GM21576 (cell line): ENCODE results near the gene LUM.

ENCODE experiments used
- ATAC-seq: cut with Tn5 transposase; IDR thresholded peaks from one replicate; pipeline ENCODE4 v1.9.1; 2021; ENCODE audit warnings: mild to moderate bottlenecking, moderate library complexity; ENCODE audit not compliant: unreplicated experiment

The LUM gene

GRCh38 chr12:91111366-91112325 lies at the start of gene LUM:
Gene LUM, minus strand, starts transcription at chr12:91111494. Its CDS starts 2,515 bp downstream, at chr12:91108979.
- ATAC-seq: no peak

GRCh38 chr12:91161009-91161408 lies 49.7 kb upstream of the LUM start:
- no peak for ATAC-seq

GRCh38 chr12:91155990-91156389 lies 44.7 kb upstream of the LUM start:
- no peak for ATAC-seq

GRCh38 chr12:91154131-91154530 lies 42.8 kb upstream of the LUM start:
- no peak for ATAC-seq

- no peak for ATAC-seq
Observed at GRCh38 chr12:91144053-91144452, 32.8 kb upstream of the LUM start.

- ATAC-seq: no peak
Observed at GRCh38 chr12:91143206-91143605, 31.9 kb upstream of the LUM start.

GRCh38 chr12:91142221-91142631 lies 30.9 kb upstream of the LUM start:
- no peak for ATAC-seq

GRCh38 chr12:91140026-91140931 lies 29.0 kb upstream of the LUM start:
- no peak for ATAC-seq

- ATAC-seq: no peak
Observed at GRCh38 chr12:91139286-91139685, 28.0 kb upstream of the LUM start.

GRCh38 chr12:91138337-91138920 lies 27.1 kb upstream of the LUM start:
- no peak for ATAC-seq

GRCh38 chr12:91133871-91134270 lies 22.6 kb upstream of the LUM start:
- no peak for ATAC-seq

GRCh38 chr12:91129662-91130362 lies 18.5 kb upstream of the LUM start:
- no peak for ATAC-seq

- ATAC-seq: no peak
Observed at GRCh38 chr12:91127751-91128150, 16.5 kb upstream of the LUM start.

GRCh38 chr12:91127306-91127705 lies 16.0 kb upstream of the LUM start:
- ATAC-seq: no peak

- no peak for ATAC-seq
Observed at GRCh38 chr12:91126516-91126915, 15.2 kb upstream of the LUM start.

- no peak for ATAC-seq
Observed at GRCh38 chr12:91123236-91123916, 12.1 kb upstream of the LUM start.

- ATAC-seq: no peak
Observed at GRCh38 chr12:91120781-91121180, 9.5 kb upstream of the LUM start.

- ATAC-seq: no peak
Observed at GRCh38 chr12:91119089-91119488, 7.8 kb upstream of the LUM start.

GRCh38 chr12:91113621-91114020 lies 2.3 kb upstream of the LUM start:
- ATAC-seq: no peak

- ATAC-seq: no peak
Observed at GRCh38 chr12:91110311-91110924, 876 bp downstream of the LUM start.
